GM12892 (cell line): ENCODE measurements around the gene SLMAP.
A peak's percentile ranks its signal among the peaks of the same experiment; 100 is the strongest.

Source experiments
- DNase-seq: peaks from one replicate; pipeline ENCODE4 v3.0.0; 2011; ENCODE audit not compliant: insufficient read length
- FAIRE-seq: peaks from 2 replicates; lab custom pipeline; 2011; peaks lifted over from hg19 to GRCh38; lab: Jason Lieb, UNC
- POLR2A ChIP-seq: IDR thresholded peaks from 2 replicates; pipeline ENCODE4 v1.6.1; 2011; ENCODE audit warnings: low read depth, low read length, control low read depth
- POLR2AphosphoS5 ChIP-seq: IDR thresholded peaks from 2 replicates; pipeline ENCODE4 v1.6.1; 2011; ENCODE audit warnings: low read depth, low read length, control low read depth
- TAF1 ChIP-seq: IDR thresholded peaks from 2 replicates; pipeline ENCODE4 v1.6.1; 2011; ENCODE audit warnings: low read depth, mild to moderate bottlenecking, control low read depth, low read length, borderline replicate concordance

Gene SLMAP

GRCh38 chr3:57756528-57757401, 656 bp downstream of the SLMAP start:
- DNase-seq (peak; percentile 40), FAIRE-seq (no peak)
- no peak for TF ChIP-seq TAF1
- no peak for TF ChIP-seq POLR2AphosphoS5
- no peak for TF ChIP-seq POLR2A

DNA sequence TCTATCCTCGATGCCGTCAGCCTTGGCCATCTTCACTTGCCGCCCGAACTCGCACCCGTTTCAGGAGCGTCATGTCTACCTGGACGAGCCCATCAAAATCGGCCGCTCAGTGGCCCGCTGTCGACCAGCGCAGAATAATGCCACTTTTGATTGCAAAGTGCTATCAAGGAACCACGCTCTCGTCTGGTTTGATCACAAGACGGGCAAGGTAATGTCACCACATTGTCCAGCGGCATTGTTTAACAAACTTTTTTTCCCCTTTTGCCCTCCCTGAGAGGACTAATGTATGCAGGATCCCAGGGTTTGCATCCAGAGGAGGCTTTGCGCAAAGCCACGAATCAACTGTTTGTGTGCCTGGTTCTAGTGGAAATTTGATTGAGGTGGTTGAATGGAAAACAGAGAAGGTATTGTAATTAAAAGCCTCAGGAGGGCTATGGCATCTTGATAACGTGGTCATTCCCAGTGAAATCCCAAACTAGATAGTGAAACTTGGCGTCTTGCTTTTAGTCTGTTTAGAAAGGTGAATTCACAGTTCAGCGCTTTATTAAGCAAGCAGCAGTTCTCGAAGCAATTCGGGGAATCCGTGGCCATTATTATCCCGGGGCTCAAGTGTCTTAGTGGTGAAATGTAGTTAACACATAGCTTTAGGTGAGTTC, 1.7 kb downstream of the SLMAP start:
- FAIRE-seq = no peak
- no peak for DNase-seq
- TF ChIP-seq POLR2AphosphoS5 (no peak), TAF1 (no peak), POLR2A (no peak)

GRCh38 chr3:57758686-57759085, 2.6 kb downstream of the SLMAP start:
- FAIRE-seq = no peak

GRCh38 chr3:57764794-57765193, 8.7 kb downstream of the SLMAP start:
- TF ChIP-seq POLR2AphosphoS5 = no peak
- TF ChIP-seq TAF1 = no peak
- TF ChIP-seq POLR2A = no peak
- DNase-seq (no peak), FAIRE-seq (no peak)

More at GRCh38 chr3:57758686-57759085, 2.6 kb downstream of the SLMAP start:
- TF ChIP-seq POLR2AphosphoS5 (no peak), TAF1 (no peak), POLR2A (no peak)
- no peak for DNase-seq

DNA sequence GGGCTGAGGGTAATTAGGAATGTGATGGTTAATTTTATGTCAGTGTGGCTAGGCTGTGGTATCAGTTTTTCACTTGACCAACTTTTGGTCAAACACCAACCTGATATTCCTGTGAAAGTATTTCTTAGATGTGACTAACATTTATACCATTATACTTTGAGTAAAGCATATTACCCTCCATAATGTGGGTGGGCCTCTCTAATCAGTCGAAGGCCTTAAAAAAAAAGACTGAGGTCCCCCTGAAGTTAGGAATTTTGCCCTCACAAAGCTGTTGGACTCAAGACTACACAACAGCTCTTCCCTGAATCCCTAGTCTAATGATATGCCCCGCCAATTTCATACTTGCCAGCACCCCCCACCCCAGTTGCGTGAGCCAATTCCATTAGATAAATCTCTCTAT, 12.5 kb downstream of the SLMAP start:
- no peak for FAIRE-seq
- no peak for DNase-seq
- TF ChIP-seq POLR2A (no peak), POLR2AphosphoS5 (no peak), TAF1 (no peak)

- DNase-seq = no peak
- TF ChIP-seq TAF1 (no peak), POLR2AphosphoS5 (no peak), POLR2A (no peak)
- no peak for FAIRE-seq
These were observed 14.1 kb downstream of the SLMAP start for GRCh38 chr3:57770009-57770827.

DNA sequence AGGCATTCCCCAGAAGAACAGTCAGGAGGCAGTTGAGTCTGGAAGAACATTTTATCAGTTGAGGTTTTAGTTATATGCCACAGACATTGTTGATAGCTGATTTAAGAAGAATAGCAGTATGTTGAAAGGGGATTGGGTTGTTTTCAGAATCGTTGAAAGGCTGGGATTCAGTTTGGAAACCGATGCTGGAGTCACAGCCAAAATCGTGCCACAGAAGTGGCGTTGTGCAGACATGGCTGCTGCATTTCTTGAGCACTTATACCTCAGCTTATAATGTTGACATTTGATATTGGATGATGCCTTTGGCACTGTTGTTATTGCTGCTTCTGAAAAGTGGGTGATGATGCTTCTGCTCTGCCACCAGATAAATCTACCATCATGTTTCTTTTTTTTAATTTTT, 16.1 kb downstream of the SLMAP start:
- DNase-seq = no peak
- no peak for TF ChIP-seq POLR2AphosphoS5
- no peak for TF ChIP-seq POLR2A
- no peak for TF ChIP-seq TAF1
- no peak for FAIRE-seq

DNA sequence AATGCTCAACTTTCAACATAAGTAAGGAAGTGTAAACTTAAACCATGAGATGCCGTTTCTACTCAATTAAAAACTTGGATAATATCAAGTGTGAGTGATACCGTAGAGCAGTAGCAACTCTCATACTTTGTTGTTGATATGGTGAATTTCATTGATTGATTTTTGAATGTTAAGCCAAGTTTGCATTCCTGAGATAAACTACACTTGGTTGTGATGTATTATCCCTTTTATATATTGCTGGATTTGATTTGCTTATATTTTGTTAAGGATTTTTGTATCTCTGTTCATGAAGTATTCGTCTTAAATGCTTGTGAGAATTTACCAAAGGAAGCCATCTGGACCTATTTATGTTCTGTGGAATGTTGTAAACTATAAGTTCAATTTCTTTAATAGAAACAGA, 21.7 kb downstream of the SLMAP start:
- TF ChIP-seq POLR2A = no peak
- TF ChIP-seq POLR2AphosphoS5 = no peak
- no peak for TF ChIP-seq TAF1
- no peak for DNase-seq
- FAIRE-seq = no peak

GRCh38 chr3:57778494-57778893, 22.4 kb downstream of the SLMAP start:
- DNase-seq = no peak
- no peak for FAIRE-seq

DNA sequence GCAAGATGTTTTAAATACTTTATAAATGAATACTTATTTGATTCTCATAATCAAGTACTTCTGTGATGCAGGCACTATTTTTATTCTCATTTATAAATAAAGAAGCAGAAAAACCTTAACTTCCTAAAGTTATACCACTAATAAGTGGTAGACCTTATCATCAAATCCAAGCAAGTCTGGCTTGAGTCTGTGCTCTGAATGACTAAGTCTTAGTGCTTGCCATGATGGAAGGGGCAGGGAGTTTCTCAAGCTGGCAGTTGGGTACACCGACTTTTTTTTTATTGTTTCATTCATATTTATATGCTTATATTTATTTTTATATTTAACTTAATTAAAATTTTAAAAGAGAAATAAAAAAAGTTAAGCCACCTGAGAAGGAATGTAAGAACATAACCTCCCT, 23.6 kb downstream of the SLMAP start:
- DNase-seq (no peak), FAIRE-seq (no peak)
- TF ChIP-seq POLR2A (no peak), POLR2AphosphoS5 (no peak), TAF1 (no peak)

More at GRCh38 chr3:57778494-57778893, 22.4 kb downstream of the SLMAP start:
- no peak for TF ChIP-seq POLR2AphosphoS5
